ENCODE measurements around the gene TRMT61B. TPM values are rescaled to one million over a fixed set of nuclear protein-coding genes. Genes with fewer than 3 reads are reported as not detected.

TRMT61B gene
- total RNA-seq, 4 donors from 2014 or later = 1.4 to 7.0 (median 6.0) TPM; not detected in 1

DNA sequence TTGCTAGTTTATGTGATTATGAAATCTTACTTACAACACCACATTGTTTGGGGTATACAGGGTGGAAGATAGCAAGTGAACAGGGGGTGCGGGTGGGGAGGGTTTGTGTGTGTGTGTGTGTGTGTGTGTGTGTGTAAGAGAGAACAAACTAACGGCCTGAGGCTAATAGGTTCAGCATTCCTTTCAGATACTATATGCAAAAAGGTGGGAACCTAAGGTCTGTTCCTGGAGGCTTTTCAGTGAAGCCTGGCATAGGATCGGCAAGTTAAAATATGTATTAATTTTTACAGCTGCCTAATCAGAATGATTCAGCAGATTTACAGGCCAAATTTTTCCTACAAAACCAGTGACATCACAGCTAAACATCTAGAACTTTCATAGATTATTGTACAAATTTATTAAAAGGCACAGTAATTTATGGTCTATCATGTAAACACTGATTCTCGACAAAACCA lies 67.1 kb downstream of the TRMT61B start:
- in situ Hi-C loops (cut with MboI; ENCODE audit: low pct_ligation_motif_present in 1 of 4, low pct_unique_long_range_greater_than_20kb in 1 of 4, low sequenced_read_pairs in 3 of 4) (no loop called here), intact Hi-C loops (cut with DNase I; ENCODE audit: low total_unique reads) (no loop called here)
- TF ChIP-seq EP300 (IDR thresholded peaks at IDR 0.05; ENCODE audit: low read depth) (no peak), POLR2A (IDR thresholded peaks at IDR 0.05) (no peak), CTCF (IDR thresholded peaks at IDR 0.05) (no peak)
- no peaks in the 10 kb centered on the region for H3K27me3 ChIP-seq
- 77 to 78% methylated on average over 4 of the region's 4 CpGs for WGBS, 2 donors (ENCODE audit: low coverage in 1 of 2)
- H3K9me3 ChIP-seq = no peaks in the 10 kb centered on the region
- H3K4me1 ChIP-seq = peaks cover 0 to 6% (median 0%) of the 10 kb centered on the region in 4 donors
- no peak for DNase-seq
- H3K27ac ChIP-seq = peak overlapping the region in 1 of 4 donors; percentile 2
- no peak overlapping the region for H3K4me3 ChIP-seq
- peaks cover 0 to 40% (median 18%) of the 10 kb centered on the region in 4 donors for H3K36me3 ChIP-seq

- 79 to 85% methylated on average over 3 of the region's 3 CpGs for WGBS, 2 donors (ENCODE audit: low coverage in 1 of 2)
- no peak for TF ChIP-seq CTCF (IDR thresholded peaks at IDR 0.05)
- TF ChIP-seq POLR2AphosphoS5 (IDR thresholded peaks at IDR 0.05) = no peak
- no peak for TF ChIP-seq POLR2A (IDR thresholded peaks at IDR 0.05)
- no peak for TF ChIP-seq EP300 (IDR thresholded peaks at IDR 0.05; ENCODE audit: low read depth)
- Histone ChIP-seq H3K4me1 (peaks cover 0 to 6% (median 0%) of the 10 kb centered on the region in 4 donors), H3K27ac (no peak overlapping the region), H3K9me3 (no peaks in the 10 kb centered on the region), H3K36me3 (peaks cover 0 to 46% (median 20%) of the 10 kb centered on the region in 4 donors), H3K4me3 (no peak overlapping the region), H3K27me3 (no peaks in the 10 kb centered on the region)
- intact Hi-C loops (cut with DNase I; ENCODE audit: low total_unique reads) (no loop called here), in situ Hi-C loops (cut with MboI; ENCODE audit: low pct_ligation_motif_present in 1 of 4, low pct_unique_long_range_greater_than_20kb in 1 of 4, low sequenced_read_pairs in 3 of 4) (no loop called here)
- no peak for DNase-seq
These were observed 68.4 kb downstream of the TRMT61B start for GRCh38 chr2:28801726-28802125.

Small RNA genes within 50 kb of the gene (small RNA-seq; reads per million reads assigned to genes)
- 498 to 1,285 (median 819) reads per million in 4 donors for gene SNORD92

Other genes starting within 250 kb of the TRMT61B start
- gene PPP1CB, start 118.5 kb downstream of the TRMT61B start, total RNA-seq = 100 to 1,000 TPM; 132 to 245 (median 192) TPM
- 1 to 10 TPM in 2 of 4 donors, under 1 TPM in 1, not detected in 1; 1.00 to 1.8 (median 1.4) TPM for gene SPDYA, start 59.5 kb downstream of the TRMT61B start, total RNA-seq
- 100 to 1,000 TPM in 1 of 4 donors, 10 to 100 TPM in 3; 15.8 to 399 (median 46.0) TPM for gene WDR43, start 24.4 kb upstream of the TRMT61B start, total RNA-seq
- 1 to 10 TPM in 2 of 4 donors, under 1 TPM in 1, not detected in 1; 0.79 to 7.1 (median 3.1) TPM for gene TOGARAM2, start 111.0 kb upstream of the TRMT61B start, total RNA-seq
- gene PCARE, start 204.2 kb upstream of the TRMT61B start, total RNA-seq = under 1 TPM in 1 of 4 donors, not detected in 3; under 0.01 TPM
- 10 to 100 TPM; 11.9 to 37.8 (median 22.5) TPM for gene CLIP4, start 245.1 kb upstream of the TRMT61B start, total RNA-seq

Measured in transverse colon (tissue), 4 donors.